Measurements from ENCODE around the gene ANAPC1.

DNA sequence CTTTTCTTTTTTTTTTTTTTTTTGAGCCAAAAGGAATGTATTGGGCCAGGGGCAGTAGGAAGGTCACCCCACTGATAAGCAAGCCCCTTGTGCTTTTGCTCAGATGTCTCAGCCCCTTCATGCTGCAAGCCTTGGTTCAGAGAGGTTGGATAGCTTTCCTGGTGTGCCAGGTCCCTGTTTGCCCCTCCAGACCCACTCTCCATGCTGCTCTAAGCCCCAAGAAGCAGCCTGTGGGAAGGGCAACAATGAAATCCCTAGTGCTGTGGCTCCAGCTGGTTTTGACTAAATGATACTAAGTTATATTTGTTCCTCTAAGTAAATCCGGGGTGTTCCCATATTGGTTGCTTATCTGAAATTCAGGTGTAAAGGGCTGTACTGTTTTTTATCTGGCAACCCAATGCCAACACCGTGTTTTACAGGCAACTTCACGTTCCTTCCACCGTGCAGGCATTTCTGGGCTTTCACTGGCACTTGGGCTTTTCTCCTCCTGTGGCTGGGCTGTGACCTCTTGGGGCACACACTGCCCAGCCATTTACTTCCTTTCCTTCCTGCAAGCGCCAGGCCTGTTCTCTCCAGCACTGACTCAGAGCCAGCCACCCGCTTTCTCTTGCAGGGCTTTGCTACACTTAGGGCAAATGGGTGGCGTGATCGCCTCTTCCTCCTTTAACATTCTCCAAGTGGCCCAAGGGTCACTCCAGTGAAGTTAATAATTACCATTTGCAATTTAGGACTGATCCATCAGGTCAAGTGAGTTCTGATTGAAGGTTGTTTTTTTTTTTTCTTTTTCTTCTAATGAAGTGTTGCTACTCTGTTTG is 36.0 kb upstream of the ANAPC1 start:
- TF ChIP-seq, protein P1, sequence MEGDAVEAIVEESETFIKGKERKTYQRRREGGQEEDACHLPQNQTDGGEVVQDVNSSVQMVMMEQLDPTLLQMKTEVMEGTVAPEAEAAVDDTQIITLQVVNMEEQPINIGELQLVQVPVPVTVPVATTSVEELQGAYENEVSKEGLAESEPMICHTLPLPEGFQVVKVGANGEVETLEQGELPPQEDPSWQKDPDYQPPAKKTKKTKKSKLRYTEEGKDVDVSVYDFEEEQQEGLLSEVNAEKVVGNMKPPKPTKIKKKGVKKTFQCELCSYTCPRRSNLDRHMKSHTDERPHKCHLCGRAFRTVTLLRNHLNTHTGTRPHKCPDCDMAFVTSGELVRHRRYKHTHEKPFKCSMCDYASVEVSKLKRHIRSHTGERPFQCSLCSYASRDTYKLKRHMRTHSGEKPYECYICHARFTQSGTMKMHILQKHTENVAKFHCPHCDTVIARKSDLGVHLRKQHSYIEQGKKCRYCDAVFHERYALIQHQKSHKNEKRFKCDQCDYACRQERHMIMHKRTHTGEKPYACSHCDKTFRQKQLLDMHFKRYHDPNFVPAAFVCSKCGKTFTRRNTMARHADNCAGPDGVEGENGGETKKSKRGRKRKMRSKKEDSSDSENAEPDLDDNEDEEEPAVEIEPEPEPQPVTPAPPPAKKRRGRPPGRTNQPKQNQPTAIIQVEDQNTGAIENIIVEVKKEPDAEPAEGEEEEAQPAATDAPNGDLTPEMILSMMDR (conservative IDR thresholded peaks at IDR 0.05; ENCODE audit: low read depth in 2 of 2): no peak
- TF ChIP-seq POLR2AphosphoS5 (IDR thresholded peaks at IDR 0.05; ENCODE audit: low read depth): no peak
- TF ChIP-seq EZH2 (IDR thresholded peaks at IDR 0.05; ENCODE audit: low read depth, unreplicated experiment): no peak
- no peak for TF ChIP-seq STAT1 (IDR thresholded peaks at IDR 0.05; ENCODE audit: unreplicated experiment)
- TF ChIP-seq EZH2phosphoT487 (IDR thresholded peaks at IDR 0.05; ENCODE audit: unreplicated experiment): no peak
- no peak for TF ChIP-seq CREB1 (CRISPR knock-in tag; IDR thresholded peaks at IDR 0.05; ENCODE audit: low read depth)
- TF ChIP-seq, protein P2, sequence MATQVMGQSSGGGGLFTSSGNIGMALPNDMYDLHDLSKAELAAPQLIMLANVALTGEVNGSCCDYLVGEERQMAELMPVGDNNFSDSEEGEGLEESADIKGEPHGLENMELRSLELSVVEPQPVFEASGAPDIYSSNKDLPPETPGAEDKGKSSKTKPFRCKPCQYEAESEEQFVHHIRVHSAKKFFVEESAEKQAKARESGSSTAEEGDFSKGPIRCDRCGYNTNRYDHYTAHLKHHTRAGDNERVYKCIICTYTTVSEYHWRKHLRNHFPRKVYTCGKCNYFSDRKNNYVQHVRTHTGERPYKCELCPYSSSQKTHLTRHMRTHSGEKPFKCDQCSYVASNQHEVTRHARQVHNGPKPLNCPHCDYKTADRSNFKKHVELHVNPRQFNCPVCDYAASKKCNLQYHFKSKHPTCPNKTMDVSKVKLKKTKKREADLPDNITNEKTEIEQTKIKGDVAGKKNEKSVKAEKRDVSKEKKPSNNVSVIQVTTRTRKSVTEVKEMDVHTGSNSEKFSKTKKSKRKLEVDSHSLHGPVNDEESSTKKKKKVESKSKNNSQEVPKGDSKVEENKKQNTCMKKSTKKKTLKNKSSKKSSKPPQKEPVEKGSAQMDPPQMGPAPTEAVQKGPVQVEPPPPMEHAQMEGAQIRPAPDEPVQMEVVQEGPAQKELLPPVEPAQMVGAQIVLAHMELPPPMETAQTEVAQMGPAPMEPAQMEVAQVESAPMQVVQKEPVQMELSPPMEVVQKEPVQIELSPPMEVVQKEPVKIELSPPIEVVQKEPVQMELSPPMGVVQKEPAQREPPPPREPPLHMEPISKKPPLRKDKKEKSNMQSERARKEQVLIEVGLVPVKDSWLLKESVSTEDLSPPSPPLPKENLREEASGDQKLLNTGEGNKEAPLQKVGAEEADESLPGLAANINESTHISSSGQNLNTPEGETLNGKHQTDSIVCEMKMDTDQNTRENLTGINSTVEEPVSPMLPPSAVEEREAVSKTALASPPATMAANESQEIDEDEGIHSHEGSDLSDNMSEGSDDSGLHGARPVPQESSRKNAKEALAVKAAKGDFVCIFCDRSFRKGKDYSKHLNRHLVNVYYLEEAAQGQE (IDR thresholded peaks at IDR 0.05; ENCODE audit: unreplicated experiment): no peak
- TF ChIP-seq, protein P3, sequence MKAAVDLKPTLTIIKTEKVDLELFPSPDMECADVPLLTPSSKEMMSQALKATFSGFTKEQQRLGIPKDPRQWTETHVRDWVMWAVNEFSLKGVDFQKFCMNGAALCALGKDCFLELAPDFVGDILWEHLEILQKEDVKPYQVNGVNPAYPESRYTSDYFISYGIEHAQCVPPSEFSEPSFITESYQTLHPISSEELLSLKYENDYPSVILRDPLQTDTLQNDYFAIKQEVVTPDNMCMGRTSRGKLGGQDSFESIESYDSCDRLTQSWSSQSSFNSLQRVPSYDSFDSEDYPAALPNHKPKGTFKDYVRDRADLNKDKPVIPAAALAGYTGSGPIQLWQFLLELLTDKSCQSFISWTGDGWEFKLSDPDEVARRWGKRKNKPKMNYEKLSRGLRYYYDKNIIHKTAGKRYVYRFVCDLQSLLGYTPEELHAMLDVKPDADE (IDR thresholded peaks at IDR 0.05): no peak
- no peak for TF ChIP-seq JUNB (IDR thresholded peaks at IDR 0.05; ENCODE audit: unreplicated experiment)
